HG02678 (cell line): ENCODE data around the gene EIF4B.

Source experiments
- ATAC-seq: cut with Tn5 transposase; IDR thresholded peaks from one replicate; pipeline ENCODE4 v1.9.1; 2021; ENCODE audit warnings: mild to moderate bottlenecking, moderate library complexity; ENCODE audit not compliant: unreplicated experiment

The EIF4B gene

DNA sequence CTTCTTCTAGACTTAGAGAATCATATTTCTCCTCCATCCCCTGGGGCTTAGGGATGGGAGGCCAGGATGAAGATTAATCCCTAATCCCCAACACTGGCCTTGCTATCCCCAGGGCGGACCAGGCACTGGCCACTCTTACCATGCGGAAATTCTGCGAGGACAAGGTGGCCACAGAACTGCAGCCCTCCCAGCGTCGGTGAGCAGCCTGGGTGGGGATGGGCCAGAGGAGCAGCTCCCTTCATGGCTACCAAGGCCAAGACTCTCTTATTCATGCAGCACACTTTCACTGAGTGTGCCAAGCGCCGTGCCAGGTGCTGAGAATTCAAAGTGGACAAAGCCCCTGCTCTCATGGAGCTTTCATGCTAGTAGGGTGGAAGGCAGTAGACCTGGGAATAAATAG, 50.6 kb downstream of the EIF4B start:
- no peak for ATAC-seq

- ATAC-seq: no peak
Observed at GRCh38 chr12:53057816-53058500, 51.7 kb downstream of the EIF4B start.

DNA sequence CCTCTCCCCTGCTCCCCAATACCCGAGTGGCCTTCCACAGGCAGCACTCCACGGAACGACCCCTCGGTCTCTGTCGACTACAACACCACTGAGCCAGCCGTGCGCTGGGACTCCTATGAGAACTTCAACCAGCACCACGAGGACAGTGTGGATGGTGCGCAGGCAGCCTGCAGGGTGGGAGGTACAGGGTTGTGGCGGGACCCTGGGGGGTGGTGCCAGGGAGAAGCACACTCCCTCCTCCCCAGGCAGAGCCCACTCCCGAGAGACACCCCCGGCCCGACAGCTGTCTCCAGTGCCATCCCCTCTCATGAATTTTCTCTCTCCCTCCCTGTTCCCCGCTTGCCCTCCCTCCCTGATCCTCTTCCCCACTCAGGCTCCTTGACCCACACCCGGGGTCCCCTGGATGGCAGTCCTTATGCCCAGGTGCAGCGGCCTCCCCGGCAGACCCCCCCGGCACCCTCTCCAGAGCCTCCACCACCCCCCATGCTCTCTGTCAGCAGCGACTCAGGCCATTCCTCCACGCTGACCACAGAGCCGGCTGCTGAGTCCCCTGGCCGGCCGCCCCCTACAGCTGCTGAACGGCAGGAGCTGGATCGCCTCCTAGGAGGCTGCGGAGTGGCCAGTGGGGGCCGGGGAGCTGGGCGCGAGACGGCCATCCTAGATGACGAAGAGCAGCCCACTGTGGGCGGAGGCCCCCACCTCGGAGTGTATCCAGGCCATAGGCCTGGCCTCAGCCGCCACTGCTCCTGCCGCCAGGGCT, 52.6 kb downstream of the EIF4B start:
- ATAC-seq: no peak

DNA sequence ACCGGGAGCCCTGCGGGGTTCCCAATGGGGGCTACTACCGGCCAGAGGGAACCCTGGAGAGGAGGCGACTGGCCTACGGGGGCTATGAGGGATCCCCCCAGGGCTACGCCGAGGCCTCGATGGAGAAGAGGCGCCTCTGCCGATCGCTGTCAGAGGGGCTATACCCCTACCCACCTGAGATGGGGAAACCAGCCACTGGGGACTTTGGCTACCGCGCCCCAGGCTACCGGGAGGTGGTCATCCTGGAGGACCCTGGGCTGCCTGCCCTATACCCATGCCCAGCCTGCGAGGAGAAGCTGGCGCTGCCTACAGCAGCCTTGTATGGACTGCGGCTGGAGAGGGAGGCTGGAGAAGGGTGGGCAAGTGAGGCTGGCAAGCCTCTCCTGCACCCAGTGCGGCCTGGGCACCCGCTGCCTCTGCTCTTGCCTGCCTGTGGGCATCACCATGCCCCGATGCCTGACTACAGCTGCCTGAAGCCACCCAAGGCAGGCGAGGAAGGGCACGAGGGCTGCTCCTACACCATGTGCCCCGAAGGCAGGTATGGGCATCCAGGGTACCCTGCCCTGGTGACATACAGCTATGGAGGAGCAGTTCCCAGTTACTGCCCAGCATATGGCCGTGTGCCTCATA, 53.3 kb downstream of the EIF4B start:
- ATAC-seq: no peak

- ATAC-seq: no peak
Observed at GRCh38 chr12:53060064-53060720, 53.9 kb downstream of the EIF4B start.

DNA sequence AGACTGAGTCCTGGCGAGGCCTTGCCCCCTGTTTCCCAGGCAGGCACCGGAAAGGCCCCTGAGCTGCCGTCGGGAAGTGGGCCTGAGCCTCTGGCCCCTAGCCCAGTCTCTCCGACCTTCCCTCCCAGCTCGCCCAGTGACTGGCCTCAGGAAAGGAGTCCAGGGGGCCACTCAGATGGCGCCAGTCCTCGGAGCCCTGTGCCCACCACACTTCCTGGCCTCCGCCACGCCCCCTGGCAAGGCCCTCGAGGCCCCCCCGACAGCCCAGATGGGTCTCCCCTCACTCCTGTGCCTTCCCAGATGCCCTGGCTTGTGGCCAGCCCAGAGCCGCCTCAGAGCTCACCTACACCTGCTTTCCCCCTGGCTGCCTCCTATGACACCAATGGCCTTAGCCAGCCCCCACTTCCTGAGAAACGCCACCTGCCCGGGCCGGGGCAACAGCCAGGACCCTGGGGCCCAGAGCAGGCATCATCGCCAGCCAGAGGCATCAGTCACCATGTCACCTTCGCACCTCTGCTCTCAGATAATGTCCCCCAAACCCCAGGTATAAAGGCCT, 54.5 kb downstream of the EIF4B start:
- no peak for ATAC-seq

GRCh38 chr12:53061404-53062010, 55.3 kb downstream of the EIF4B start:
- ATAC-seq: no peak

GRCh38 chr12:53062011-53062961, 56.0 kb downstream of the EIF4B start:
- no peak for ATAC-seq

GRCh38 chr12:53062977-53063707, 56.9 kb downstream of the EIF4B start:
- no peak for ATAC-seq

DNA sequence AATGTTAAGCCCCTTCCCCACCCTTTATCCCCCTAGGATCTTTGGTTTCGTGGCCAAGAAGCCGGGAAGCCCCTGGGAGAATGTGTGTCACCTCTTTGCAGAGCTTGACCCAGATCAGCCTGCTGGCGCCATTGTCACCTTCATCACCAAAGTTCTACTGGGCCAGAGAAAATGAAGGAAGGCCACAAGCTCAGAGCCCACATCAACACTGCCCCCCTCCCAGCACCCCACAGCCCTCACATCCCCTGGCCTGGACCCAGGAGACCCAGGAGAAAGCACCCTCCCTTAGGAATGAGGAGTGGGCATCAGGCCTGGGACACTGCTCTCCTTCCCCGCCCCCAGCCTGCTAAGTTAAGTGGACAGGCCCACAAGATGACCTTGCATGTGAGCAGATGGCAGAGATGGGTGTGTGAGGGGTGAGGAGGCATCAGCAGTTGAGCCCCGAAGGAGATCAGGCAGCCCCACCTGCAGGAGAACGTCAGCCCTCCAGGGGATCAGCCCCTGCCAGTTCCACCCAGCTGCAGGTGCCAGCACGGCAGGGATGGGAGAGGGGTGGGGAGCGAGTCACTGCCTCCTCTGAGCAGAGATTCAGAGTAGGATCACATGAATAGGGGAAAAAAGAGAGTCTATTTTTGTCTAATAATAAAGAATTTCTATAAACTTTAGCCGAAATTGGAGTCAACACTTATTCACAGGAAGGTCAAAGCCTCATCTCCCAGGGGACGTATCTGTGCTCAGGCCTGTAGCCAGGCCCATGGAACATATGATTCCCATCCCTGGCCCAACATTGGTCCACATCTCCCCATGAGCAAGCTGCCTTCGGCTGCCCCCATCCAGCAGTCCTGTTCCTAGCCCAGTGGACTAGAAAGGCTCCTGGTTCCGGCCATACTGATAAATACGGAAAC, 57.7 kb downstream of the EIF4B start:
- no peak for ATAC-seq

DNA sequence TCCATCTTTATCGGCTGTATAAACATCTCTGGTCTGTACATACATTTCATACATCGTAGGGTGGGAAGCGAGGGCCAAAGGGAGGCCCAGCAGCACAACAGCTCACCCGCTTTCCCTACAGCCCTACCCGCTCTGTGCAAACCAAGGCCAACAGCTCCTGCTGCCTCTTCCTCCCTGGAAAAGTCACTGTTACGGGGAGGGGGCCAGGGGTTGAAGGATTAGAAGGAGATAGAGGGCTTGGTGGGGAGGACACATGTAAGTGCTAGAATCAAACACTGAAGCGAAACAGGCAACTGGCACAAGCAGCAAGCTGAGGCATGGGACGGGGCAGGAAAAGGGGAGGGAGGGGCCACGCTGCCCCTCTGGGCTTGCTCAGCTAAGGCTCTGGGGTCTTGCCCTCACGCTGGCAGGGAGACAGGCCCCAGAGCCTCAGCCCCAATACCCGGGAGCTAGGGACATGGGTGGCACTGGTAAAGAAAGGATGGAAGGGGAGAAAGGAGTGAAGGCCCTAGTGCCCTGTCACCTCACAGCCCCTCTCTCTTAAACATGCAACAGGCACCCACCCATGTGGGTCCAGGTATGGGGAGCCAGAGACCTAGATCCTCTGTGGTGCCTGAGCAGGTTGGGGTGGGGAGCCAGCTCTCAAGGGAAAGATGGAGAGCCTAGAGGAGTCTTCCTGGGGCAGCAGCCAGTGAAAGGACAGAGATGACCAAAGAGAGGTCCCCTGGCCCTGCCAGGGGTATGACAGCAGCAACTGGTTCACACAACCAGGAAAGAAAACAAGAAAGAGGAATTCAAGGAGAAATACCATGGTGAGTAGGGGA, 58.6 kb downstream of the EIF4B start:
- no peak for ATAC-seq

- ATAC-seq: no peak
Observed at GRCh38 chr12:53065470-53065869, 59.2 kb downstream of the EIF4B start.

DNA sequence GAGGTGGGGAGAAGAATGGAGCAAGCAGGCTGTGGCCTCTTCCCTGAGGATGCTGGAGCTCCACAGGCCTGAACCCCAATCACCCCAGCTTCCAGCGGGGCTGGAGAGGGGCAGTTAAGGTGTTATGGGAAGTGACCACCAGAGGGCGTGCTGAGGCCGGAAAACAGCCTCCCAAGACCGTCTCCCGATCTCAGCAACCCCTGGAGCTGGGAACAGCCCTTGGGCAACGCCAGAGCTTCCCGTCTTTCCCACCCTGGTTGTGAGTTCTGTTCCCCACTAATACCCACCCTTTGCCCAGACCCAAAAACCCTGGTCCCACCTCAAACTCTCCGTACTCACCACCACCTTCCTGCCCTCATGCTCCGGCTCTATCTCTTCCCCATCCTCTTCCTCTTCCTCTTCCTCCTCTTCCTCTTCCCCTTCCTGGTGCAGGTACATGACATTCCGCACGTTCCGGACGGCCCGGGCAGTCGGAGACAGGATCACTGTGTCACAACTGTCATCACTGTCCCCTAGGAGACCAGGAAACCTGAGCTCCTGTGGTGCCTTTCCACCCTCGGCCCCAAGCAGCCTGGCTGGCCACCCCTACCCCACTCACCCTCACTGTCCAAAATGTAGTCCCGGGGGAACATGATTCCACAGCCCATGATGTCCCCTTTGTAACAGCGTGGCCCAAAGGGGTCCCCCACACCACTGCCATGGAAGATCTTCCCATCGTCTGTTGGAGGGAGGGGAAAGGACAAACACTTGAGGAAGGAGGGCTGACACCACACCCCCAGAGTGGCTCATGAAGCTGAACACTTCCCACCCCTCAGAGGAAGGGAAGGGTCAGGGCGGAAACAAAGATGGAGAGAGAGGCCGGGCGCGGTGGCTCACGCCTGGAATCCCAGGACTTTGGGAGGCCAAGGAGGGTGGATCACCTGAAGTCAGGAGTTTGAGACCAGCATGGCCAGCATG, 60.0 kb downstream of the EIF4B start:
- no peak for ATAC-seq

DNA sequence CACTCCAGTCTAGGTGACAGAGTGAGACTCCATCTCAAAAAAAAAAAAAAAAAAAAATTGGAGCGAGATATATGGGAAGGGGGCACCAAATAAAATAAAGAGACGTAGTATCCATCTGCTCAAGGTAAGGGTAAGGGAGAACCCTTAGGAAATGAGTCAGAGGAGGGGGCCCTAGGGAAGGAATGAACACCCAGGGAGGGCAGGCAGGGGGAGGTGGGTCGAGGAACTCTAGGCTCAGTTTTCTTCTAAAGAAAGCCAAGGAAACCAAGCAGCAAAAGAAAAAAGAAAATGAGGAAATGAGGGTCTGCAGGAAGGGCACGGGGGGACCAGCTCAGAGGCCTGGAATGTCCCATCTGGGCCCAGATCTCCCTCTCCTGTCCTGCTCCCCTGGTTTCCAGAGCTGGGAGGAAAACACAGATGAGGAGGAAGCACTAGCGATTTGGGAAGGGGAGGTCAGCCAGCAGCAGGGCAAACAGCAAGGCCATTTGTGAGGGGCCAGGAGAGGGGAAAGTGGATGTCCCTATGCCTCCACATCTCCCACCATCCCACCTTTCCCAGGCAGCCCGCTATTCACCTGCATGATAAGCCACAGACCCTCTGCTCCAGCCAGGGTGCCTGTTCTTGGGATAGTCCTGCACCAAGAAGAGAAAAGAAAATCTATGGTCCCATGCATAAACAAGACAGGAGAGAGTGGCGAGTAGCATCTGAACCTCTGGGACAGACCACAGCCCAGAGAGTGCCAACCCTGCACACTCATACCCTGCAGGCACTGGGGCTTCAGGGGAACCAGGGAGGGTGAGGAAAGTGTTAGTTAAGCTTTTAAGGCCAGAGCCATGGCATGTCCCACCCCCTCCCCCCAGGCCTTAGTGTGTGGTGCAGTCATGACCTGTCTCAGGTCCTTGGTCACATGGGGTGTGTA, 61.1 kb downstream of the EIF4B start:
- no peak for ATAC-seq
